Astrocyte of the cerebellum (primary cell): ENCODE measurements around the gene UBE2QL1.

Experiments used
- DNase-seq: peaks from one replicate; pipeline ENCODE4 v3.0.0-alpha.2; 2011; ENCODE audit warnings: low read depth
- H3K4me3 ChIP-seq: 2 replicates; pipeline ENCODE4 v1.5.1; 2011; ENCODE audit warnings: mild to moderate bottlenecking, low read depth, low read length, moderate library complexity
- CTCF ChIP-seq: IDR thresholded peaks from 2 replicates; pipeline ENCODE4 v1.5.1; 2012; ENCODE audit warnings: low read length, low read depth, moderate library complexity, mild to moderate bottlenecking; ENCODE audit errors: missing control alignments
- in situ Hi-C: cut with HindIII; loops from 2 replicates; pipeline ENCODE4 v1.10.0; 2017; ENCODE audit warnings: low sequenced_read_pairs

UBE2QL1 gene

GRCh38 chr5:6435356-6435755, 13.3 kb upstream of the UBE2QL1 start:
- no peak for DNase-seq
- peak; percentile 21 for TF ChIP-seq CTCF
- in situ Hi-C loops, result no loop called here
- no peak overlapping the region for H3K4me3 ChIP-seq

GRCh38 chr5:6436715-6437331, 11.8 kb upstream of the UBE2QL1 start:
- no peak for DNase-seq
- TF ChIP-seq CTCF, result no peak
- H3K4me3 ChIP-seq, result no peak overlapping the region
- in situ Hi-C loops, result no loop called here

GRCh38 chr5:6439588-6440550, 8.8 kb upstream of the UBE2QL1 start:
- no peak overlapping the region for H3K4me3 ChIP-seq
- in situ Hi-C loops, result no loop called here
- DNase-seq, result no peak
- no peak for TF ChIP-seq CTCF

GRCh38 chr5:6442333-6442732, 6.3 kb upstream of the UBE2QL1 start:
- in situ Hi-C loops, result no loop called here
- H3K4me3 ChIP-seq, result no peak overlapping the region
- TF ChIP-seq CTCF, result no peak
- no peak for DNase-seq

- DNase-seq, result no peak
- in situ Hi-C loops, result no loop called here
- TF ChIP-seq CTCF, result no peak
- no peak overlapping the region for H3K4me3 ChIP-seq
Observed at GRCh38 chr5:6443326-6443725, 5.3 kb upstream of the UBE2QL1 start.

GRCh38 chr5:6446042-6446441, 2.6 kb upstream of the UBE2QL1 start:
- H3K4me3 ChIP-seq, result no peak overlapping the region
- in situ Hi-C loops, result no loop called here
- no peak for DNase-seq
- TF ChIP-seq CTCF, result no peak
